Gastroesophageal sphincter (tissue), 4 donors: ENCODE measurements around the gene FBXO46. TPM values are rescaled to one million over a fixed set of nuclear protein-coding genes. Genes with fewer than 3 reads are reported as not detected.

Experiments
- ATAC-seq: fragments of 150-250 bp; one replicate; pipeline ENCODE4 v1.9.1; 2016; ENCODE audit warnings: mild to moderate bottlenecking, moderate library complexity
- H3K27ac ChIP-seq, 4 donors: fragments of 200-600 bp; sonication (generic) in 3 of 4; 1 replicate in 3 of 4; 2 replicates in 1 of 4; pipeline ENCODE4 v1.5.1; 2016 to 2019
- H3K27me3 ChIP-seq: fragments of 200-600 bp; sonication (generic); one replicate; pipeline ENCODE4 v1.5.1; 2019
- H3K36me3 ChIP-seq, 2 donors: fragments of 200-600 bp; sonication (generic); one replicate each; pipeline ENCODE4 v1.5.1; 2019; ENCODE audit warnings: control low read depth in 1 of 2
- H3K4me1 ChIP-seq, 3 donors: fragments of 200-600 bp; sonication (generic); 1 replicate in 2 of 3; 2 replicates in 1 of 3; pipeline ENCODE4 v1.5.1; 2016 to 2019; ENCODE audit warnings: control low read depth in 2 of 3
- H3K4me3 ChIP-seq, 2 donors: fragments of 200-600 bp; sonication (generic); one replicate each; pipeline ENCODE4 v1.5.1; 2019; ENCODE audit warnings: mild to moderate bottlenecking in 1 of 2, moderate library complexity in 1 of 2
- H3K9me3 ChIP-seq, 3 donors: fragments of 200-600 bp; sonication (generic); one replicate each; pipeline ENCODE4 v1.5.1; 2017 to 2019; ENCODE audit warnings: control low read depth in 2 of 3
- EP300 ChIP-seq: sonication (generic); formaldehyde crosslinking; IDR thresholded peaks from one replicate; pipeline ENCODE4 v1.6.1; 2017; ENCODE audit warnings: antibody characterized with exemption, mild to moderate bottlenecking
- POLR2A ChIP-seq, 2 donors: fragments of 450-650 bp; IDR thresholded peaks; one replicate each; pipeline ENCODE4 v1.6.1; 2017; ENCODE audit warnings: antibody characterized with exemption in 2 of 2, mild to moderate bottlenecking in 2 of 2, moderate library complexity in 1 of 2
- POLR2AphosphoS5 ChIP-seq: sonication (generic); formaldehyde crosslinking; IDR thresholded peaks from one replicate; pipeline ENCODE4 v1.6.1; 2017; ENCODE audit warnings: antibody characterized with exemption
- WGBS, 2 donors: methylation state at CpG; one replicate each; pipeline ENCODE4 v1.1.5; 2018; ENCODE audit warnings: low coverage in 1 of 2; 5-methylcytosine and 5-hydroxymethylcytosine counted together
- total RNA-seq, 4 donors: library from RNA; depleted of rRNA; stranded (reverse); fragments of >200 nt; gene quantifications; one replicate each; pipeline ENCODE4 v1.1.0, GENCODE V29; 2016
- TF ChIP-seq, protein P1 (sequence below), 4 experiments: fragments of 200-600 bp in 2 of 4; fragments of 450-650 bp in 2 of 4; sonication (generic) in 1 of 4; IDR thresholded peaks; one replicate each; pipeline ENCODE4 v1.5.1; 2017 to 2019; ENCODE audit warnings: antibody characterized with exemption in 4 of 4, mild to moderate bottlenecking in 2 of 4, moderate library complexity in 2 of 4

FBXO46 gene
- total RNA-seq, 4 donors from 2014 or later = 12.1 to 20.5 (median 14.9) TPM

DNA sequence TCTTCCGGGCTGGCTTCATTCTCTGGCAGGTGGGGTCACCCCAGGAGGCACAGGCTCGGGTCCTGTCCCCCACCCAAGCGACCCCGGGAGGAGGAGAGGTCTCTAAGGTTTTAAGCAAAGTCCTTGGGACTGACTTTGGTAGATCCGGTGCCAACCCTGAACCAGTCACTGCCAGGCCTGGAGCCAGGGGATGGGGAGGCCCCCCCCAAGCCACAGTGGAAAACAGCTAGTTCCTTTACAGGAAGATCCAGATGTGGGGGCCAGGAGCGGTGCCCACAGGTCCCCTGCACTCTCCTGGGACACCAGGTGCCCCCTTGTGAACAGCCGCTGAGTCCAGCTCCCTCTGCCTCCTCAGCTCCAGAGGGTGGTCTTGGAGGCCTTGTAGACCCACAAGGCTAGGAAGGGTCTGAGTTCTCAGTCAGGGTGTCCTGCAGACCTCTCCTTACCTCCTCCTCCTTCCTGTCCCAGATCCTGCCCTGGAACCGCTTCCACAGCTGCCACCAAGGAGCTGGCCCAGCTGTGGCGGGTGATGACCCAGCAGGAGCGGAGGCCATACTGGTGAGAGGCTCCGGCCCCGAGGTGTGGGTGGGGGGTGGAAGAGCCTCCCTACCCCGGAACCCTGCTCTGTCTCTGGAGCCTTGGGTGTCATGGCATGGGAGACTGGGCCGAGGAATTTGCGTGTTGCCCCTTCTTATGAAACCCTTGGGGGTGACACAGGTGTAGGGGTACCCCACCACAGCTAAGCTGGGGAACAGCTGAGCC, 32.4 kb upstream of the FBXO46 start:
- 87% methylated on average over 4 of the region's 15 CpGs; no CpG with 5 or more reads in 1 of the 2 donors for WGBS, 2 donors
- TF ChIP-seq POLR2A (IDR thresholded peaks at IDR 0.05) = no peak
- TF ChIP-seq, protein P1, sequence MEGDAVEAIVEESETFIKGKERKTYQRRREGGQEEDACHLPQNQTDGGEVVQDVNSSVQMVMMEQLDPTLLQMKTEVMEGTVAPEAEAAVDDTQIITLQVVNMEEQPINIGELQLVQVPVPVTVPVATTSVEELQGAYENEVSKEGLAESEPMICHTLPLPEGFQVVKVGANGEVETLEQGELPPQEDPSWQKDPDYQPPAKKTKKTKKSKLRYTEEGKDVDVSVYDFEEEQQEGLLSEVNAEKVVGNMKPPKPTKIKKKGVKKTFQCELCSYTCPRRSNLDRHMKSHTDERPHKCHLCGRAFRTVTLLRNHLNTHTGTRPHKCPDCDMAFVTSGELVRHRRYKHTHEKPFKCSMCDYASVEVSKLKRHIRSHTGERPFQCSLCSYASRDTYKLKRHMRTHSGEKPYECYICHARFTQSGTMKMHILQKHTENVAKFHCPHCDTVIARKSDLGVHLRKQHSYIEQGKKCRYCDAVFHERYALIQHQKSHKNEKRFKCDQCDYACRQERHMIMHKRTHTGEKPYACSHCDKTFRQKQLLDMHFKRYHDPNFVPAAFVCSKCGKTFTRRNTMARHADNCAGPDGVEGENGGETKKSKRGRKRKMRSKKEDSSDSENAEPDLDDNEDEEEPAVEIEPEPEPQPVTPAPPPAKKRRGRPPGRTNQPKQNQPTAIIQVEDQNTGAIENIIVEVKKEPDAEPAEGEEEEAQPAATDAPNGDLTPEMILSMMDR (IDR thresholded peaks at IDR 0.05) = no peak
- no peak for TF ChIP-seq EP300
- no peak for TF ChIP-seq POLR2AphosphoS5
- ATAC-seq = no peak
- Histone ChIP-seq H3K36me3 (no peaks in the 10 kb centered on the region), H3K27me3 (no peaks in the 10 kb centered on the region), H3K4me1 (peaks cover 3 to 51% (median 35%) of the 10 kb centered on the region in 3 donors), H3K9me3 (no peaks in the 10 kb centered on the region), H3K4me3 (no peak overlapping the region), H3K27ac (peak overlapping the region in 3 of 4 donors; percentile 96 to 99 (median 99))

DNA sequence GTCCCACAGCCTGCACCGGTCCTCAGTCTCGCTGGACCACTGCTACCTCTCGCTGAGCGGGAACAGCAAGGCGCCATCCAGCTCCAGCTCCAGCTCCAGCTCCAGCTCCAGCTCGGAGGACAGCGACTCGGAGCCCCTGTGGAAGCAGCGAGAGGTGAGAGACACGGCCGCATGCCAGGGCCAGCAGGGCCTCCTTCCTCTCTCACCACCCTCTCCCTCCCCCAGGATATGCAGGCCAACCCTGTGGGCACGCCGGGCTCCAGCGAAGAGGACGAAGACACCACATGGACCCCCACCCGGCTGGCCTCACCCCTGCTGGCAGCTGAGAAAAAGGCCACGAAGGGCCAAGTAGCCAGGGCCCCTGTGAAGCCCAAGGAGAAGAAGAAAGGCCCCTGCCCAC, 31.0 kb upstream of the FBXO46 start:
- no peak overlapping the region for H3K4me3 ChIP-seq
- no peak for TF ChIP-seq POLR2A (IDR thresholded peaks at IDR 0.05)
- TF ChIP-seq, protein P1 (IDR thresholded peaks at IDR 0.05) = no peak
- TF ChIP-seq EP300 = no peak
- TF ChIP-seq POLR2AphosphoS5 = no peak
- H3K36me3 ChIP-seq = no peaks in the 10 kb centered on the region
- H3K27me3 ChIP-seq = no peaks in the 10 kb centered on the region
- no peak for ATAC-seq
- WGBS, 2 donors = 75 to 100% methylated on average over 1 to 2 of the region's 17 CpGs
- peaks cover 3 to 46% (median 32%) of the 10 kb centered on the region in 3 donors for H3K4me1 ChIP-seq
- no peaks in the 10 kb centered on the region for H3K9me3 ChIP-seq
- no peak overlapping the region for H3K27ac ChIP-seq

DNA sequence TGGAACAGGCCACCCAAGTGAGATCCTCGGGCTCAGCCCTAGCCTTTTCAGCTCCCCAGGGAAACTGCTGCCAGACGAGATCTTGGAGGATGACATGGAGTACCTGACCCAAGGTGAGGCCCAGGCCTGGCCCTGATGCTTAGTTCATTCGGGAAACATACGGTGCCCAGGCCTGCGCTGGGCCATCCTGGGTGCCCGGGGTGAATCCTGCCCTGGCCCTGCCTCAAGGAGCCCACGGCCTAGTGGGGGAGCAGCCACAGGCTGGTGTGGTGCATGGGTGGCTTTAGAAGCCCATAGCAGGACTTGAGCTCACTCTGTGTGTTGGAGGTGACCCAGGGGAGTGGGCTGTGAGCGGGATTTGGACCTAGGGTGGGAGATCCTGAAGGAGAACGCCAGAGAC, 28.2 kb upstream of the FBXO46 start:
- ATAC-seq = no peak
- WGBS, 2 donors = 60 to 70% methylated on average over 1 to 3 of the region's 9 CpGs
- no peak overlapping the region for H3K27ac ChIP-seq
- H3K4me3 ChIP-seq = no peak overlapping the region
- no peaks in the 10 kb centered on the region for H3K36me3 ChIP-seq
- no peaks in the 10 kb centered on the region for H3K9me3 ChIP-seq
- no peaks in the 10 kb centered on the region for H3K27me3 ChIP-seq
- TF ChIP-seq POLR2AphosphoS5 (no peak), POLR2A (IDR thresholded peaks at IDR 0.05) (no peak), EP300 (no peak)
- TF ChIP-seq, protein P1 (IDR thresholded peaks at IDR 0.05) = no peak
- H3K4me1 ChIP-seq = peaks cover 0 to 18% (median 4%) of the 10 kb centered on the region in 3 donors

DNA sequence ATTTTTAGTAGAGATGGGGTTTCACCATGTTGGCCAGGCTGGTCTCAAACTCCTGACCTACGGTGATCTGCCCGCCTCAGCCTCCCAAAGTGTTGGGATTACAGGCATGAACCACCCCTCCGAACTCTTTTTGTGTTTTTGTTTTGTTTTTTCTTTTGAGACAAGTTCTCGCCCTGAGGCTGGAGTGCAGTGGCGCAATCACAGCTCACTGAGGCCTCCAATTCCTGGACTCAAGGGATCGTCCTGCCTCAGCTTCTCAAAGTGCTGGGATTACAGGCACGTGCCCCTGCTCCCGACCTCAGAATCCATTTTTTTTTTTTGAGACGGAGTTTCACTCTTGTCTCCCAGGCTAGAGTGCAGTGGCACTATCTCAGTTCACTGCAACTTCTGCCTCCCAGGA, 27.0 kb upstream of the FBXO46 start:
- no peak for ATAC-seq
- peaks cover 0 to 6% (median 0%) of the 10 kb centered on the region in 3 donors for H3K4me1 ChIP-seq
- H3K36me3 ChIP-seq = no peaks in the 10 kb centered on the region
- no peak overlapping the region for H3K4me3 ChIP-seq
- WGBS, 2 donors = 77% methylated on average over 9 of the region's 9 CpGs; no CpG with 5 or more reads in 1 of the 2 donors
- no peaks in the 10 kb centered on the region for H3K27me3 ChIP-seq
- H3K27ac ChIP-seq = no peak overlapping the region
- TF ChIP-seq POLR2AphosphoS5 (no peak), EP300 (no peak), POLR2A (IDR thresholded peaks at IDR 0.05) (no peak)
- TF ChIP-seq, protein P1 (IDR thresholded peaks at IDR 0.05) = no peak
- no peaks in the 10 kb centered on the region for H3K9me3 ChIP-seq

DNA sequence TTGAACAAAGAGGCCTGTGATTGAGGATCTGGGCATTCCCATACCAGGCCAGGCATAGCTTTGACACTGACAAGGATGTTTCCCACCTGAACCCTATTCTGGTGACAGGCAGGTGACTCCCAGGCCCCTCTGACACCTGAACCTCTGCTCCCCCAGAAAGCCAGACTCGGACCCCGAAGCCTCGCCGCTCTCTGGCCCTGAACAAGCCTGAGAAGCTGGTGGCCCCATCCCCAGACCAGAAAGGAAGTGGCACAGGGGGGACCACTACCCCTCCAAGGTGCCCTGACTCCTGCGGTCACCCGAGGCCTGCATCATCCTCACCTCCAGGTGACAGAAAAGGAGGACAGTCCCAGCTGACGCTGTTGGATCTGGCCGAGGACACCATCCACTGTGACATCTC, 23.6 kb upstream of the FBXO46 start:
- 100% methylated on average over 2 of the region's 8 CpGs; no CpG with 5 or more reads in 1 of the 2 donors for WGBS, 2 donors
- H3K36me3 ChIP-seq = no peaks in the 10 kb centered on the region
- no peak overlapping the region for H3K4me3 ChIP-seq
- no peak overlapping the region for H3K27ac ChIP-seq
- H3K27me3 ChIP-seq = no peaks in the 10 kb centered on the region
- no peak for ATAC-seq
- TF ChIP-seq EP300 (no peak), POLR2A (IDR thresholded peaks at IDR 0.05) (no peak), POLR2AphosphoS5 (no peak)
- TF ChIP-seq, protein P1 (IDR thresholded peaks at IDR 0.05) = no peak
- no peaks in the 10 kb centered on the region for H3K9me3 ChIP-seq
- no peaks in the 10 kb centered on the region for H3K4me1 ChIP-seq
